NB4 (cell line): ENCODE results near the gene TAS1R3.

ENCODE experiments used
- DNase-seq: peaks from one replicate; pipeline ENCODE4 v3.0.0; 2010; ENCODE audit warnings: low read depth
- H3K4me3 ChIP-seq: one replicate; pipeline ENCODE4 v1.5.1; 2011; ENCODE audit warnings: mild to moderate bottlenecking, low read depth, low read length, moderate library complexity
- MAX ChIP-seq: IDR thresholded peaks from 2 replicates; pipeline ENCODE4 v1.6.1; 2011; ENCODE audit warnings: low read depth, low read length
- MYC ChIP-seq: IDR thresholded peaks from 2 replicates; pipeline ENCODE4 v1.6.1; 2011; ENCODE audit warnings: low read depth, low read length
- POLR2A ChIP-seq: IDR thresholded peaks from 2 replicates; pipeline ENCODE4 v1.6.1; 2011; ENCODE audit warnings: mild to moderate bottlenecking; ENCODE audit not compliant: insufficient read length; ENCODE audit errors: extremely low read depth
- TF ChIP-seq, protein P1 (sequence below): IDR thresholded peaks from one replicate; pipeline ENCODE4 v1.5.1; 2012; ENCODE audit warnings: low read depth, low read length

TAS1R3 gene

DNA sequence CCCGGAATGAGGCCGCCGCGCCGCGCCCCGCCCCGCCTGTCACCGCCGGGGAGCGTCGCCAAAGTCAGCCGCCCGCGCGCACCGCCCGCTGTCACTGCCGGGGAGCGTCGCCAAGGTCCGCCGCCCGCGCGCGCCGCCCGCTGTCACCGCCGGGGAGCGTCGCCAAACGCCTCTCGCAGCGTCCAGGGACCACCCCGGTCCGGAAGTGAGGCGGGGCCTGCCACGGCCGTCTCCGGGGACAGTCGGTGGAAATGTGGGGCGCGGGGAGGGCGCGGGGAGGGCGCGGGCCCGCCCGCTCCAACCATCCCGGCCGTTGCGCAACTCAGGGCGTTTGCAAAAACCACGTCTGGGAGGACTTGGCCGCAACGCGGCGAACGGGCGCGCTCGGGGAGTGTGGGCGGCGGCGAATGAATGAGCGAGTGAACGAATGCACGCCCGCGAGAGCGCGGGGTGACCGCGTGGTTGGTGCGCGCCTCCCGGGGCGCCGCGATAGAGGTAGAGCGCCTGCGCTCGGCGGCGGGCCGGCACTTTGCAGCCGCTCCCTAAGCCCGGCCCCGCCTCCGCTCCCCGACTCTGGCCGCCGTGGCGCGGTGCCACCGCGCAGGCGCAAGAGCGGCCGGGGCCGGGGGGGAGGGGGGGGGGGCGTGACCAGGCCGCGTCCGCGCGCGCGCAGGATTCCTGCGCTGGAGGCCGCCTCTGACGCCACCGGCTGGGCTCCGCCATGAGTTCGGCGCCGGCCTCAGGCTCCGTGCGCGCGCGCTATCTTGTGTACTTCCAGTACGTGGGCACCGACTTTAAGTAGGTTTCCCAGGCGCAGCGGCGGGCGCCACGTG is 22.9 kb upstream of the TAS1R3 start, which contains the start of the genes ACAP3 and PUSL1:
Gene ACAP3, minus strand, starts transcription at position 8 of the 833 bp plus-strand sequence. CDS start 115 bp downstream, outside the sequence.
Gene PUSL1, plus strand, starts transcription at position 675 of the 833 bp plus-strand sequence. Its CDS starts 47 bp downstream, at position 722.
- peak; percentile 36 for TF ChIP-seq POLR2A
- TF ChIP-seq MAX, result peak; percentile 69
- TF ChIP-seq MYC, result peak; percentile 68
- TF ChIP-seq, protein P1, sequence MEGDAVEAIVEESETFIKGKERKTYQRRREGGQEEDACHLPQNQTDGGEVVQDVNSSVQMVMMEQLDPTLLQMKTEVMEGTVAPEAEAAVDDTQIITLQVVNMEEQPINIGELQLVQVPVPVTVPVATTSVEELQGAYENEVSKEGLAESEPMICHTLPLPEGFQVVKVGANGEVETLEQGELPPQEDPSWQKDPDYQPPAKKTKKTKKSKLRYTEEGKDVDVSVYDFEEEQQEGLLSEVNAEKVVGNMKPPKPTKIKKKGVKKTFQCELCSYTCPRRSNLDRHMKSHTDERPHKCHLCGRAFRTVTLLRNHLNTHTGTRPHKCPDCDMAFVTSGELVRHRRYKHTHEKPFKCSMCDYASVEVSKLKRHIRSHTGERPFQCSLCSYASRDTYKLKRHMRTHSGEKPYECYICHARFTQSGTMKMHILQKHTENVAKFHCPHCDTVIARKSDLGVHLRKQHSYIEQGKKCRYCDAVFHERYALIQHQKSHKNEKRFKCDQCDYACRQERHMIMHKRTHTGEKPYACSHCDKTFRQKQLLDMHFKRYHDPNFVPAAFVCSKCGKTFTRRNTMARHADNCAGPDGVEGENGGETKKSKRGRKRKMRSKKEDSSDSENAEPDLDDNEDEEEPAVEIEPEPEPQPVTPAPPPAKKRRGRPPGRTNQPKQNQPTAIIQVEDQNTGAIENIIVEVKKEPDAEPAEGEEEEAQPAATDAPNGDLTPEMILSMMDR, result no peak
- H3K4me3 ChIP-seq, result peak within 1 kb of the TSS; percentile 61
- peak; percentile 96 for DNase-seq

- TF ChIP-seq MYC (no peak), POLR2A (no peak), MAX (no peak)
- TF ChIP-seq, protein P1, result no peak
These were observed 22.3 kb upstream of the TAS1R3 start for GRCh38 chr1:1308756-1309250.

GRCh38 chr1:1309251-1310108 is 21.6 kb upstream of the TAS1R3 start:
- DNase-seq, result peak; percentile 51
- TF ChIP-seq POLR2A, result no peak
- TF ChIP-seq, protein P1, result no peak
- no peak for TF ChIP-seq MAX
- peak overlapping the region; percentile 61 for H3K4me3 ChIP-seq

More at GRCh38 chr1:1308756-1309250, 22.3 kb upstream of the TAS1R3 start:
- DNase-seq, result no peak
- H3K4me3 ChIP-seq, result peak overlapping the region; percentile 61

DNA sequence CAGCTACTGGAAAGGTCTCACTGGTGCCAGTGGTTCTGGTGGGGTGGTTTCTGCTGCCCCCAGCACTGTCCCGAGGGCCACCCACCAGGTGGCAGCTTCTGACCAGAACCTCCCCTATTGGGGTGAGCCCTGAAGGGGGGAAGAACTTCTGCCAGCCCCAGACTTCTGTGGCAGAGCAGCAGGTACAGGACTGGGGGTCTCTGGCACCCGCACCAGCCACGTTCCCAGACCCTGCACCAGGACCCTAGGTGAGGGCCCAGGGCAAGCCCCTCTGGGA is 21.0 kb upstream of the TAS1R3 start:
- no peak overlapping the region for H3K4me3 ChIP-seq
- no peak for DNase-seq
- no peak for TF ChIP-seq MYC

- no peak overlapping the region for H3K4me3 ChIP-seq
- TF ChIP-seq MYC (no peak), MAX (no peak), POLR2A (no peak)
- TF ChIP-seq, protein P1, result no peak
- DNase-seq, result no peak
These were observed 20.5 kb upstream of the TAS1R3 start for GRCh38 chr1:1310476-1311053.
